Upper lobe of left lung (tissue), 4 donors: ENCODE results near the gene ANK3.

Experiments
- CTCF ChIP-seq, 6 experiments: fragments of 450-650 bp in 4 of 6; fragments of 200-600 bp in 2 of 6; sonication (generic) in 2 of 6; IDR thresholded peaks; one replicate each; pipeline ENCODE4 v1.5.1; 2016 to 2019; ENCODE audit warnings: antibody characterized with exemption in 6 of 6
- POLR2A ChIP-seq, 4 donors: fragments of 450-650 bp; IDR thresholded peaks; one replicate each; pipeline ENCODE4 v1.5.1; 2016 to 2017; ENCODE audit warnings: antibody characterized with exemption in 4 of 4, mild to moderate bottlenecking in 2 of 4
- POLR2AphosphoS5 ChIP-seq, 2 donors: sonication (generic); formaldehyde crosslinking; IDR thresholded peaks; one replicate each; pipeline ENCODE4 v1.5.1; 2017; ENCODE audit warnings: antibody characterized with exemption in 2 of 2

- TF ChIP-seq POLR2A (IDR thresholded peaks at IDR 0.05) (no peak), CTCF (IDR thresholded peaks at IDR 0.05) (no peak), POLR2AphosphoS5 (IDR thresholded peaks at IDR 0.05) (no peak)
Observed at GRCh38 chr10:60427148-60427547, 37.5 kb upstream of the ANK3 start.
